Measurements from ENCODE around the gene TMEM201.

TMEM201 gene

DNA sequence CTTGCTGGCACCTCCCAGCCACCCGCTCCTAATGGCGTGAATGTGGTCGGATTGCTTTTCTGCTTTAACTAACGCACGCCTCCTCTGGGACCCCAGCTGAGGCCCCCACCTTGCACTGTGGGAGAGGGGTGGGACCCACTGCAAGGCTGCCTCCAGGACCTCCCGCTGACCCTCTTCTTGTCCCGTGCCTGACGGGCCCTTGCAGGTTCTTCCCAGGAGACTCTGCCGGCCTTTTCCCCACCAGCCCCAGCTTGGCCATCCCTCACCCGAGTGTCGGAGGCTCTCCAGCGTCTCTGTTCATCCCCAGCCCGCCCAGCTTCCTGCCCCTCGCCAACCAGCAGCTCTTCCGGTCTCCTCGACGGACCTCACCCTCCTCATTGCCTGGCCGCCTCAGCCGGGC lies 18.6 kb downstream of the TMEM201 start:
- Histone ChIP-seq H3K27me3 (ENCODE audit: insufficient read depth, low read length, poor library complexity) (no peaks in the 10 kb centered on the region), H2AFZ (ENCODE audit: low read depth, low read length) (no peak overlapping the region), H4K20me1 (ENCODE audit: insufficient read depth, low read length) (peaks cover 29% of the 10 kb centered on the region), H3K4me1 (ENCODE audit: insufficient read depth, low read length) (no peaks in the 10 kb centered on the region), H3K27ac (ENCODE audit: low read length) (no peak overlapping the region), H3K4me2 (ENCODE audit: insufficient read depth, low read length) (no peak overlapping the region), H3K9ac (ENCODE audit: low read depth, low read length) (no peak overlapping the region), H3K4me3 (ENCODE audit: low read depth in 1 of 2, low read length in 2 of 2) (no peak overlapping the region), H3K36me3 (ENCODE audit: insufficient read depth, low read length) (peaks cover 99% of the 10 kb centered on the region), H3K9me3 (ENCODE audit: insufficient read depth, low read length, severe bottlenecking) (no peaks in the 10 kb centered on the region), H3K79me2 (ENCODE audit: insufficient read depth, low read length) (no peaks in the 10 kb centered on the region; the same call in 1 of the 2 replicates)
- no peak for DNase-seq
- no peak for ATAC-seq (ENCODE audit: insufficient read depth, low read depth)
- TF ChIP-seq EZH2 (IDR thresholded peaks at IDR 0.05; ENCODE audit: borderline replicate concordance, low read depth, low read length, severe bottlenecking) = no peak
- TF ChIP-seq, protein P1, sequence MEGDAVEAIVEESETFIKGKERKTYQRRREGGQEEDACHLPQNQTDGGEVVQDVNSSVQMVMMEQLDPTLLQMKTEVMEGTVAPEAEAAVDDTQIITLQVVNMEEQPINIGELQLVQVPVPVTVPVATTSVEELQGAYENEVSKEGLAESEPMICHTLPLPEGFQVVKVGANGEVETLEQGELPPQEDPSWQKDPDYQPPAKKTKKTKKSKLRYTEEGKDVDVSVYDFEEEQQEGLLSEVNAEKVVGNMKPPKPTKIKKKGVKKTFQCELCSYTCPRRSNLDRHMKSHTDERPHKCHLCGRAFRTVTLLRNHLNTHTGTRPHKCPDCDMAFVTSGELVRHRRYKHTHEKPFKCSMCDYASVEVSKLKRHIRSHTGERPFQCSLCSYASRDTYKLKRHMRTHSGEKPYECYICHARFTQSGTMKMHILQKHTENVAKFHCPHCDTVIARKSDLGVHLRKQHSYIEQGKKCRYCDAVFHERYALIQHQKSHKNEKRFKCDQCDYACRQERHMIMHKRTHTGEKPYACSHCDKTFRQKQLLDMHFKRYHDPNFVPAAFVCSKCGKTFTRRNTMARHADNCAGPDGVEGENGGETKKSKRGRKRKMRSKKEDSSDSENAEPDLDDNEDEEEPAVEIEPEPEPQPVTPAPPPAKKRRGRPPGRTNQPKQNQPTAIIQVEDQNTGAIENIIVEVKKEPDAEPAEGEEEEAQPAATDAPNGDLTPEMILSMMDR (IDR thresholded peaks at IDR 0.05; ENCODE audit: borderline replicate concordance, extremely low read depth, low read length, poor library complexity, severe bottlenecking) = no peak

DNA sequence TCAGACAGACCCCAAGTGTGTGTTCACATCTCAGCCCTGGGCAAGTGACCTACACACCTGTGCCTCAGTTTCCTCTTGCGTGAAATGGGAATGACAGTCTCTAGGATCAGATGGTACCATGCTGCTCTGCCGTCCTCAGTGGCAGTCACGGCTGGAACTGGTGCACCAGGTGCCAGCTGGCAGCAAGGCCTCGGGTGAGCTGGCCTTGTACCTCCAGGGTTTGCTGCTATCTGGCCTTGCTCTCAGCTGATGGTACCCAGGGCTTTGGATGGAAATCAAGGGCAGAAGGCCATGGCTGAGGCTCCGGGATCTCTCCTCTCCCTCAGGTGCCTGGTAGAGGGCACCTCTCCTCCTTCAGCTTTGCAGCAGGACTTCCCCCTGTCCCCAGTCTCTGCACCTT lies 21.3 kb downstream of the TMEM201 start:
- ATAC-seq (ENCODE audit: insufficient read depth, low read depth) (no peak), DNase-seq (no peak)
- Histone ChIP-seq H2AFZ (ENCODE audit: low read depth, low read length) (no peak overlapping the region), H3K9me3 (ENCODE audit: insufficient read depth, low read length, severe bottlenecking) (no peaks in the 10 kb centered on the region), H3K4me2 (ENCODE audit: insufficient read depth, low read length) (no peak overlapping the region), H3K9ac (ENCODE audit: low read depth, low read length) (no peak overlapping the region), H3K4me3 (ENCODE audit: low read depth in 1 of 2, low read length in 2 of 2) (no peak overlapping the region), H3K27ac (ENCODE audit: low read length) (no peak overlapping the region), H3K4me1 (ENCODE audit: insufficient read depth, low read length) (no peaks in the 10 kb centered on the region), H3K27me3 (ENCODE audit: insufficient read depth, low read length, poor library complexity) (no peaks in the 10 kb centered on the region), H3K36me3 (ENCODE audit: insufficient read depth, low read length) (peaks cover 89% of the 10 kb centered on the region), H4K20me1 (ENCODE audit: insufficient read depth, low read length) (peaks cover 19% of the 10 kb centered on the region), H3K79me2 (ENCODE audit: insufficient read depth, low read length) (no peaks in the 10 kb centered on the region)
- TF ChIP-seq, protein P1 (IDR thresholded peaks at IDR 0.05; ENCODE audit: borderline replicate concordance, extremely low read depth, low read length, poor library complexity, severe bottlenecking) = no peak
- TF ChIP-seq EZH2 (IDR thresholded peaks at IDR 0.05; ENCODE audit: borderline replicate concordance, low read depth, low read length, severe bottlenecking) = no peak

DNA sequence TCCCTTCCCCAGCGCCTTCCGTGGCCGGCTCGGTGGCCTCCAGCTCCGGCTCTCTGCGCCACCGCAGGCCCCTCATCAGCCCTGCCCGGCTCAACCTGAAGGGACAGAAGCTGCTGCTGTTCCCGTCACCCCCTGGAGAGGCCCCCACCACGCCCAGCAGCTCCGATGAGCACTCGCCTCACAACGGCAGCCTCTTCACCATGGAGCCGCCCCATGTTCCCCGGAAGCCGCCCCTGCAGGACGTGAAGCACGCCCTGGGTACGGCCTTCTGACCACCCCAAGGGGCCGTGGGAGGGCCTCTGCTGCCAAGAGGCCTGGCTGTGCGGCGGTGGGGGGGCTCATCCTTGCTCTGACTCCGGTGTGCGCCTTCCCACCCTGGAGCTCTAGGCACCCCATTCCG lies 21.8 kb downstream of the TMEM201 start:
- DNase-seq (no peak), ATAC-seq (ENCODE audit: insufficient read depth, low read depth) (no peak)
- H3K27me3 ChIP-seq (ENCODE audit: insufficient read depth, low read length, poor library complexity) = no peaks in the 10 kb centered on the region
- H3K27ac ChIP-seq (ENCODE audit: low read length) = no peak overlapping the region
- TF ChIP-seq, protein P1 (IDR thresholded peaks at IDR 0.05; ENCODE audit: borderline replicate concordance, extremely low read depth, low read length, poor library complexity, severe bottlenecking) = no peak
- no peak for TF ChIP-seq EZH2 (IDR thresholded peaks at IDR 0.05; ENCODE audit: borderline replicate concordance, low read depth, low read length, severe bottlenecking)
- H3K36me3 ChIP-seq (ENCODE audit: insufficient read depth, low read length) = peaks cover 83% of the 10 kb centered on the region
- H3K4me2 ChIP-seq (ENCODE audit: insufficient read depth, low read length) = no peak overlapping the region
- no peak overlapping the region for H3K4me3 ChIP-seq (ENCODE audit: low read depth in 1 of 2, low read length in 2 of 2)
- H3K79me2 ChIP-seq (ENCODE audit: insufficient read depth, low read length) = no peaks in the 10 kb centered on the region
- H3K9ac ChIP-seq (ENCODE audit: low read depth, low read length) = no peak overlapping the region
- H4K20me1 ChIP-seq (ENCODE audit: insufficient read depth, low read length) = peaks cover 14% of the 10 kb centered on the region
- H3K9me3 ChIP-seq (ENCODE audit: insufficient read depth, low read length, severe bottlenecking) = no peaks in the 10 kb centered on the region
- no peaks in the 10 kb centered on the region for H3K4me1 ChIP-seq (ENCODE audit: insufficient read depth, low read length)
- H2AFZ ChIP-seq (ENCODE audit: low read depth, low read length) = no peak overlapping the region

DNA sequence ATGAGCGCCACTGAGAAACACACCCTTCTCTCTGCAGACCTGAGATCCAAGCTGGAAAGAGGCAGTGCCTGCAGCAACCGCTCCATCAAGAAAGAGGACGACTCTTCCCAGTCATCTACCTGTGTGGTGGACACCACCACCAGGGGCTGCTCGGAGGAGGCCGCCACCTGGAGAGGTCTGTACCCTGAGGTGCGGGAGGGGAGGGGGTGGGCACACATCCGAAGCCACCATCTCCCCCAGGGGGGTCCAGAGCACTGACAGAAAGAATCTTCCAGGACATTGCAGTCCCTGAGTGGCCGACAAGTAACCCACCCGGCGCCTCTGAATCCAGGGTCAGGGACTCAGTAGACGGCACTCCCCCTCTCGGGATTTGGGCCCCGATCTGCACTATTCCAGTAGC lies 23.0 kb downstream of the TMEM201 start:
- no peaks in the 10 kb centered on the region for H3K9me3 ChIP-seq (ENCODE audit: insufficient read depth, low read length, severe bottlenecking)
- H3K27ac ChIP-seq (ENCODE audit: low read length) = no peak overlapping the region
- ATAC-seq (ENCODE audit: insufficient read depth, low read depth) (no peak), DNase-seq (no peak)
- no peaks in the 10 kb centered on the region for H3K4me1 ChIP-seq (ENCODE audit: insufficient read depth, low read length)
- peaks cover 7% of the 10 kb centered on the region; the same call in 1 of the 2 replicates for H4K20me1 ChIP-seq (ENCODE audit: insufficient read depth, low read length)
- peaks cover 72% of the 10 kb centered on the region for H3K36me3 ChIP-seq (ENCODE audit: insufficient read depth, low read length)
- H3K4me3 ChIP-seq (ENCODE audit: low read depth in 1 of 2, low read length in 2 of 2) = no peak overlapping the region
- H2AFZ ChIP-seq (ENCODE audit: low read depth, low read length) = no peak overlapping the region
- H3K4me2 ChIP-seq (ENCODE audit: insufficient read depth, low read length) = no peak overlapping the region
- H3K27me3 ChIP-seq (ENCODE audit: insufficient read depth, low read length, poor library complexity) = no peaks in the 10 kb centered on the region
- H3K9ac ChIP-seq (ENCODE audit: low read depth, low read length) = no peak overlapping the region
- H3K79me2 ChIP-seq (ENCODE audit: insufficient read depth, low read length) = no peaks in the 10 kb centered on the region
- no peak for TF ChIP-seq EZH2 (IDR thresholded peaks at IDR 0.05; ENCODE audit: borderline replicate concordance, low read depth, low read length, severe bottlenecking)
- TF ChIP-seq, protein P1 (IDR thresholded peaks at IDR 0.05; ENCODE audit: borderline replicate concordance, extremely low read depth, low read length, poor library complexity, severe bottlenecking) = no peak

Data from DND-41 (cell line).